Measurements from ENCODE around the gene LUC7L3. TPM values are rescaled to one million over a fixed set of nuclear protein-coding genes. Genes with fewer than 3 reads are reported as not detected.

LUC7L3 gene
- total and polyA plus RNA-seq, 2 of the 13 experiments (the other 11 are each of a cell fraction or from before 2014, with no cell fraction given) = 108 to 120 TPM

DNA sequence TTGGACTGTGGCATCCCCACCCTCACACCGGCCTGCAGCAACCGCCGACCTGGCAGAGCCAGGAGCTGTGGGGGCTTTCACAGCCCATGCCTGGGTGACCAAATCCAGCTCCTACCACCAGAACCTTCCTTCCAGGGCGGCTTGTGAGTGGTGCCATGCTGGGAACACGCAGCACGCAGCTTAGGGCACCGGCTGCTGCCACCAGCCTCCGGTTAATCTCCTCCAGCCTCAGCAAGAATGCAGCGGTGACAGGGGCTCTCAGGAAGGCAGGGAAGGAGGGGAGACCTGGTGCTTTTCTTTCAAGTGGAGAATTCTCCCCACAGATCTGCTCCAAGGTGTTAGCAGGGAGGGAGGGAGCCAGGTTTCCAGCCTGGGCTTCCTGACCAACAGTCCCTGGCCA, 80.2 kb downstream of the LUC7L3 start:
- ATAC-seq (no peak), FAIRE-seq (no peak), DNase-seq (ENCODE audit: low spot score) (no peak)
- Histone ChIP-seq H3K4me2 (ENCODE audit: low read depth, low read length) (no peak overlapping the region), H3K4me3 (replicated peaks in 1 of 3; ENCODE audit: insufficient read depth in 1 of 3, low read depth in 2 of 3, low read length in 3 of 3) (no peak overlapping the region), H4K20me1 (ENCODE audit: insufficient read depth, low read length) (no peaks in the 10 kb centered on the region), H3K79me2 (ENCODE audit: insufficient read depth, low read length) (no peaks in the 10 kb centered on the region), H3K9me3 (ENCODE audit: low read length) (no peaks in the 10 kb centered on the region), H3K27ac (ENCODE audit: extremely low read length, insufficient read depth, low read length) (no peak overlapping the region), H3K9ac (ENCODE audit: insufficient read depth, low read depth, low read length) (no peak overlapping the region), H3K4me1 (ENCODE audit: insufficient read depth, low read length) (peaks cover 73% of the 10 kb centered on the region), H3K36me3 (replicated peaks in 1 of 2; ENCODE audit: control insufficient read depth in 1 of 2, insufficient read depth in 2 of 2, low read length in 2 of 2) (no peaks in the 10 kb centered on the region), H2AFZ (ENCODE audit: low read length) (no peak overlapping the region), H3K27me3 (ENCODE audit: control insufficient read depth in 1 of 2, insufficient read depth in 2 of 2, low read length in 2 of 2) (peaks cover 3 to 41% of the 10 kb centered on the region in 2 experiments; a peak in 4 of 5 replicates)
- no TSS peak for BruUV-seq (replicated peaks)
- ChIA-PET POLR2A (no interaction called here), CTCF (ENCODE audit: low intra/inter-chr PET ratio, low total read pairs) (no interaction called here)
- WGBS (ENCODE audit: low lambda C conversion rate) = 53% methylated on average over 9 of the region's 9 CpGs
- intact Hi-C loops (cut with micrococcal nuclease; ENCODE audit: unreplicated experiment) (no loop called here), in situ Hi-C loops (cut with HindIII; ENCODE audit: extremely low pct_ligation_motif_present, low pct_unique_long_range_greater_than_20kb) (no loop called here)
- TF ChIP-seq MAF1 (CRISPR knock-in tag; IDR thresholded peaks at IDR 0.05; ENCODE audit: borderline replicate concordance) (no peak), TBX2 (CRISPR knock-in tag; IDR thresholded peaks at IDR 0.05; ENCODE audit: borderline replicate concordance) (0 out of 2 replicates have a peak, but pooled peaks have one; percentile 14), ZNF274 (CRISPR knock-in tag; IDR thresholded peaks at IDR 0.05) (0 out of 2 replicates have a peak, but pooled peaks have one; percentile 30), EP300 (IDR thresholded peaks at IDR 0.05; ENCODE audit: low read depth in 2 of 2, low read length in 2 of 2) (no peak), EP300 (CRISPR knock-in tag; IDR thresholded peaks at IDR 0.05; ENCODE audit: borderline replicate concordance) (no peak), ZNF136 (CRISPR knock-in tag; IDR thresholded peaks at IDR 0.05; ENCODE audit: low read depth) (no peak), GATA4 (IDR thresholded peaks at IDR 0.05; ENCODE audit: borderline replicate concordance, low read depth) (no peak), ZNF670 (CRISPR knock-in tag; IDR thresholded peaks at IDR 0.05; ENCODE audit: borderline replicate concordance) (no peak), ZNF83 (CRISPR knock-in tag; IDR thresholded peaks at IDR 0.05; ENCODE audit: borderline replicate concordance) (no peak), EHMT2 (IDR thresholded peaks at IDR 0.05; ENCODE audit: borderline replicate concordance, low read depth, low read length) (no peak)
